WI38 (cell line): ENCODE data around the gene HIVEP2.

Experiments used
- H3K4me3 ChIP-seq: 2 replicates; pipeline ENCODE4 v1.5.1; 2011; ENCODE audit warnings: low read depth, mild to moderate bottlenecking, control low read depth, low read length
- CTCF ChIP-seq: IDR thresholded peaks from 2 replicates; pipeline ENCODE4 v1.5.1; 2012; ENCODE audit warnings: low read depth, mild to moderate bottlenecking, control low read depth, low read length

Gene HIVEP2

DNA sequence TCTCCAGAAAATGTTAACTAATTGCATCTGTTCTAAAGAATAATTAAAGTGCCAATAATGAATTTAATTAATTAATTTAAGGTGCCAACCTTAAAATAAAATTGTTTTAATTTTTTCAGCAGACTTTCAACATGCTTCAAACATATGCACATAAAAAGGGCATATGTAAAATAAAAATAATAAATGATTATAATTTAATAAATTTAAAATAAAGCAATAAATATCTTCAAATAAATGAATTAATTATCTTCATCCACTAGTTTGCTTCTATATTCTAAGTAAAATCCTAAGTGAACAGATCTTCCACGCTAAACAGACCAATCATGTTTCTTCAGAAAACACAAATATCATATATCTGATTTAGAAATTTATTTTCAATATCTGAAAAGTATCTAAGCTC, 119.2 kb downstream of the HIVEP2 start:
- no peak for TF ChIP-seq CTCF
- H3K4me3 ChIP-seq = no peak overlapping the region

- TF ChIP-seq CTCF = no peak
- H3K4me3 ChIP-seq = no peak overlapping the region
Observed at GRCh38 chr6:142824426-142824825, 120.5 kb downstream of the HIVEP2 start.

- TF ChIP-seq CTCF = no peak
- no peak overlapping the region for H3K4me3 ChIP-seq
Observed at GRCh38 chr6:142823256-142823902, 121.6 kb downstream of the HIVEP2 start.

DNA sequence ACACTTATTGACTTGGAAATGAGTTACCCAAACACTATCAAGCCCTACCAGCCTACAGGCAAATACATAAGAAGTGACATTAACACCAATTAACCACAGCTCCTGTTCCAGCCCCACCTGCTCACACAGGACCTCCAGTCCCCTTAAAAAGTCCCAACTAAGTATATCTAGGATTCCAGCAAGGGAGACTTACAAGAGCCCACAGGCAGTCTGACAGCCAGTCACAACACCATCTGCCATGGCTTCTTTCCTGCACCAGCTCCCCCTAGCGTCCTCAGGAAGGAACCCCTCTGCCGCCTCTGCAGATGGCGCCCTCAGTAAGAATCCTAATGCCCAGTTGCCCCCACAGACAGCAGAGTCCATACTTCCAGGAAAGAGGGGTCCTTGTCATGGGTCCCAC, 122.1 kb downstream of the HIVEP2 start:
- TF ChIP-seq CTCF = peak; percentile 18; the same call in 1 of the 2 replicates
- H3K4me3 ChIP-seq = no peak overlapping the region

GRCh38 chr6:142822383-142822782, 122.6 kb downstream of the HIVEP2 start:
- TF ChIP-seq CTCF = no peak
- no peak overlapping the region for H3K4me3 ChIP-seq

GRCh38 chr6:142821860-142822259, 123.1 kb downstream of the HIVEP2 start:
- TF ChIP-seq CTCF = no peak
- H3K4me3 ChIP-seq = no peak overlapping the region

GRCh38 chr6:142821164-142821716, 123.7 kb downstream of the HIVEP2 start:
- no peak overlapping the region for H3K4me3 ChIP-seq
- TF ChIP-seq CTCF = no peak
